Vagina (tissue), 2 donors: ENCODE measurements around the gene SBK1.

Experiments
- POLR2A ChIP-seq, 2 donors: fragments of 450-650 bp; IDR thresholded peaks; one replicate each; pipeline ENCODE4 v1.6.1; 2017; ENCODE audit warnings: antibody characterized with exemption in 2 of 2, mild to moderate bottlenecking in 2 of 2, moderate library complexity in 2 of 2
- POLR2AphosphoS5 ChIP-seq, 2 donors: sonication (generic); formaldehyde crosslinking; IDR thresholded peaks; one replicate each; pipeline ENCODE4 v1.9.0; 2017; ENCODE audit warnings: antibody characterized with exemption in 2 of 2, mild to moderate bottlenecking in 2 of 2, low read depth in 1 of 2; ENCODE audit not compliant: insufficient read depth in 1 of 2
- TF ChIP-seq, protein P1 (sequence below), 3 experiments: fragments of 450-650 bp in 2 of 3; fragments of 200-600 bp in 1 of 3; sonication (generic) in 1 of 3; IDR thresholded peaks; one replicate each; pipeline ENCODE4 v1.5.1; 2017 to 2019; ENCODE audit warnings: antibody characterized with exemption in 3 of 3, mild to moderate bottlenecking in 2 of 3, moderate library complexity in 2 of 3

DNA sequence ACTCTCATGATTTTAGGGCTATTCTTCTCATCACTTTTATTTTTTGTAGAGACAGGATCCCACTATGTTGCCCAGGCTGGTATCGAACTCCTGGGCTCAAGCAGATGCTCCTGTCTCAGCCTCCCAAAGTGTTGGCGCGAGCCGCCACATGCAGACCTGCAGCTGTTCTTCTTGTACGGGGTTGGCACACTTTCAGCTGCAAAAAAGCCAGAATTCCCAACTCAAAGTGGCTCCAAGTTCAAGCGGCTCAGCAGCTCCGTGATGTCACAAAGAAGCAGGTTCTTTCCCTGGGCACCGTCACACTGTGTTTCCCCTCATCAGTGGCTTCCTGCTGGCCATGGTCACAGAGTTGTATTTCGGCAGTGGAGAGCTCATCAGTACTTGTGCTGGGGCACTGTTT, 6.7 kb upstream of the SBK1 start:
- TF ChIP-seq, protein P1, sequence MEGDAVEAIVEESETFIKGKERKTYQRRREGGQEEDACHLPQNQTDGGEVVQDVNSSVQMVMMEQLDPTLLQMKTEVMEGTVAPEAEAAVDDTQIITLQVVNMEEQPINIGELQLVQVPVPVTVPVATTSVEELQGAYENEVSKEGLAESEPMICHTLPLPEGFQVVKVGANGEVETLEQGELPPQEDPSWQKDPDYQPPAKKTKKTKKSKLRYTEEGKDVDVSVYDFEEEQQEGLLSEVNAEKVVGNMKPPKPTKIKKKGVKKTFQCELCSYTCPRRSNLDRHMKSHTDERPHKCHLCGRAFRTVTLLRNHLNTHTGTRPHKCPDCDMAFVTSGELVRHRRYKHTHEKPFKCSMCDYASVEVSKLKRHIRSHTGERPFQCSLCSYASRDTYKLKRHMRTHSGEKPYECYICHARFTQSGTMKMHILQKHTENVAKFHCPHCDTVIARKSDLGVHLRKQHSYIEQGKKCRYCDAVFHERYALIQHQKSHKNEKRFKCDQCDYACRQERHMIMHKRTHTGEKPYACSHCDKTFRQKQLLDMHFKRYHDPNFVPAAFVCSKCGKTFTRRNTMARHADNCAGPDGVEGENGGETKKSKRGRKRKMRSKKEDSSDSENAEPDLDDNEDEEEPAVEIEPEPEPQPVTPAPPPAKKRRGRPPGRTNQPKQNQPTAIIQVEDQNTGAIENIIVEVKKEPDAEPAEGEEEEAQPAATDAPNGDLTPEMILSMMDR (IDR thresholded peaks at IDR 0.05) = no peak
- TF ChIP-seq POLR2A (IDR thresholded peaks at IDR 0.05) (no peak), POLR2AphosphoS5 (IDR thresholded peaks at IDR 0.05; ENCODE audit: insufficient read depth in 1 of 2, low read depth in 1 of 2) (no peak)
